Measurements from ENCODE around the gene PDZD4.

- TF ChIP-seq GATA2 (IDR thresholded peaks at IDR 0.05; ENCODE audit: low read depth, low read length) (no peak), GATA3 (IDR thresholded peaks at IDR 0.05; ENCODE audit: low read depth, low read length) (no peak)
These were observed 40.5 kb upstream of the PDZD4 start for GRCh38 chrX:153870791-153871360.
